ENCODE results near the gene SYK. TPM values are rescaled to one million over a fixed set of nuclear protein-coding genes. Genes with fewer than 3 reads are reported as not detected.

The SYK gene
- total RNA-seq, 1 donor from 2014 or later = under 0.01 TPM

GRCh38 chr9:90826326-90827020 is 24.9 kb downstream of the SYK start:
- DNase-seq = no peak

GRCh38 chr9:90827181-90827871 is 25.7 kb downstream of the SYK start:
- no peak for DNase-seq

- DNase-seq = no peak
Measured at GRCh38 chr9:90830051-90830450, 28.4 kb downstream of the SYK start.

GRCh38 chr9:90830977-90831376 is 29.4 kb downstream of the SYK start:
- DNase-seq = no peak

- DNase-seq = no peak
Measured at GRCh38 chr9:90832261-90832660, 30.6 kb downstream of the SYK start.

DNA sequence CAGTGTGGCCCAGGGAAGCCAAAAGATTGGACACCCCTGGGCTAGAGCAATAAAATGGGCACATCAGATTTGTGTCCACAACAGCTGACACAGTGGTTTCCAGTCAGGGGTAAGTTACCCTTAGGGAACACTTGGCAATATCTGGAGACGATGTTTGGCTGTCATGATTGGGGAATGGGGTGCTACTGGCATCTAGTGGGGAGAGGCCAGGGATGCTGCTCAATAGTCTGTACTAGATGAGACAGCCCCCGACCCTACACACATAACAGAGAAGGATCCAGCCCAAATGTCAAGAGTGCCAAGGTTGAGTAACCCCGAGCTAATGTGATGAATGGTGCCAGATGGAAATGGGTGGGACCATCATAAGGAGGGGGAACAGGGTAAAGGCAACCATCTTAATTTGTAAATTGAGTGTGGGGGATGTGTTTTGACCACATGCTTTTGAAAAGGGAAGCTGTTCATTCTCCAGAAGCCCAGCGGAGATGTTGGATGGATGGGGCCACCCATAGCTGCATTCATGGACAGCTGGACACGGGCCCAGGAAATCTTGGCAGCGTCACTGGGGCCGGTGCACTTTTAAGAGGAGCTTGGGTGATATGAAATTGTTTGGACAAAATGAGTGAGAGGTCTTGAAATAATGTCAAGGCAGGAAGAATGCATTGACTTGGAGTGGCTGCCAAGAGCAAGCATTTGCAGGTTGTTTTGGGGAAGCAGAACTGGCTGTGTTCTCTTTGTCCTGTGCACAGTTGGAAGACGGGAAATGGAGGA is 33.4 kb downstream of the SYK start:
- no peak for DNase-seq

DNA sequence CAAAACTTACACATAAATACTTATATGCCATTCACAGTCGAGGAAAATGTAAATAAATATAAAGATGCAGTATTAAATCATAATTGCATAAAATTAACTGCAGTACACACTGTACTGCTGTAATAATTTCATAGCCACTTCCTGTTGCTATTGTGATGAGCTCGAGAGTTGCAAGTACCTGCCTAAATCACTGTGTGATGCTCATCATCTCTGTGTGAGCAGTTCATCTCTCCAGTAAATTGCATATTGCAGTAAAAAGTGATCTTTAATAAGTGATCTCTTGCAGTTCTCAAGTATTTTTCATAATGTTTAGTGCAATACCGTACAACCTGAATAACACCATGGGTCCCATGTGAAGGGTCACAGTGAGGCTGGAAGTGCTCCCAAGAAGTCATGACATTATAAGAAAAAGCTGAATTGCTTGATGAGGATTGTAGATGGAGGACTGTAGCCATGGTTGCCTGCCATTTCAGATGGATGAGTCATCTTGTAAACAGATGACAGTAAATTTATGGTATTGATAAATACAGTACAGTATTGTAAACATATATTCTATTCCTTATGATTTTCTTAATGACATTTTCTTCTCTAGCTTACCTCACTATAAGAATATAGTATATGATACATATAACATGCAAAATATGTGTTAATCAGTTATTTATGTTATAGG is 34.9 kb downstream of the SYK start:
- DNase-seq = no peak

DNA sequence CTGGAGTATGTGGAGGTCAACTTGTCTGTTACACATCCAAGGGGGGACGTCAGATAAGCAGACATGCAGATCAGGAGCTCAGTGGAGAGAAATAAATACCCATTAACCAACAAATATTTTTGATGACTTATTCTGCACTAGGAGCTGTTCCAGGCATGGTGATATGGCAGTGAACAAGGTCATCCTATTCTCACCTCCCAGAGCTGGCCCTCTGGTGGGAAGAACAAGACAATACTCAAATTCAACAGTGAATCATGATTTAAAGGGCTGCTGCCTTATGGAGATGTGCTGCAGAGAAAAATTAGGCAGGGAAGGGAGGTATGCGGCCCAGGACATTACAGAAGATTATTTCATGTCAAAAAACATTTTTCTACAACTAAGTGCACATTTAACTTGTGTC is 36.5 kb downstream of the SYK start:
- DNase-seq = no peak

DNA sequence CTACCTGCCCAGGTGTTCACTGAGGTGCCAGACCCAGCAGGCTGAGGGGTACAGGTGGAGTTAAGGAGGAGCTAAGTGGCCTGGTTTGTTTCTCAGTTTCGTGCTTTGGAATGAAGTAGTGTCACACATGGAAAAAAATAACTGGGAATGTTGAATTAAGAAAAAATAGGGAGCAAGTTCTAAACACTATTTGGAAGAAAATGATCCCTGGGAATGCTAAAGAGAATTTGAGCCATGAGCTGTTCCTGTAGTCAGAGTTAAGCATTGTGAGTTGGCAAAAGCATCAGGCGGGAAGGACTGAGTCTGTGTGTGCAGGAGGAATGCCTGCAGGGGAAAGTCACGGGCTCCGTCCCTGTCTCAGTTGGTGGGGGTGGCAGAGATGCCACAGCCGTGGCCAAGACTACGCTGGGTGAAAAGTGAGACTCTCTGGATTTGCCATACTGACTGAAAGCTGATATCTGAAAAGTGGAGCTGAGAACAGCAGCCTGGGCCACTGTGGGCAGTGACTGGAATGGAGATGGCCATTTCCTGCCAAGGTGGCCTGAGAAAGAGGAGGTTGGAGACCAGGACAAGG is 37.0 kb downstream of the SYK start:
- DNase-seq = no peak

GRCh38 chr9:90839183-90839728 is 37.6 kb downstream of the SYK start:
- no peak for DNase-seq

DNA sequence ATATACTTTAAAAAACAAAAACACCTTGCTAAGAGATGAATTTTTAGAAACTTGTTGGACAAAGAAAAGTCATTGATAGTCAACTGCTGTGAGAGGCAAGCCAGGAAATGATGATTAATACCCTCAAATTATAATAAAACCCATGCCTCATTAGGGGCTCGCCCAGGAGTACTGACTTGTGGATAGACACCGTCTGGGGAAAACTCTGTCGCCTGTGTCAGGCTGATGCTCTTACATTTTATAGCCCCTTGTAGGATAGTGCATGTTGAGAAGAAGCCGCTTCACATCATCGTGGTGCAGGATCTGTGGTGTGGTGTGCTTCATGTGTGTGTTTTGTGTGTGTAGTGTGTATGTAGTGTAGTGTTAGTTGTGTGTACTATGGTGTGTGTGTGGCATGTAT is 39.1 kb downstream of the SYK start:
- no peak for DNase-seq

GRCh38 chr9:90841213-90841612 is 39.6 kb downstream of the SYK start:
- DNase-seq = no peak

DNA sequence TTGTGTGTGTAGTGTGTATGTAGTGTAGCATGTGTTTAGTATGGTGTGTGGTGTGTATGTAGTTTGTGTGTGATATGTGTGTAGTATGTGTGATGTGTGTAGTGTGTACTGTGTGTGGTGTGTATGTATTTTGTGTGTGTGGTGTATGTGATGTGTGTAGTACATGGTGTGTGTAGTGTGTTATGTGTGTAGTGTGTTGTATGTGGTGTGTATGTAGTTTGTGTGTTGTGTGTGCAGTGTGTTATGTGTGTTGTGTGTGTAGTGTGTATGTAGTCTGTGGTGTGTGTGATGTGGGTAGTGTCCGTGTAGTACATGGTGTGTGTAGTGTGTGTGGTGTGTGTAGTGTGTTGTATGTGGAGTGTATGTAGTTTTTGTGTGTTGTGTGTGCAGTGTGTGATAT is 40.0 kb downstream of the SYK start:
- DNase-seq = no peak

DNA sequence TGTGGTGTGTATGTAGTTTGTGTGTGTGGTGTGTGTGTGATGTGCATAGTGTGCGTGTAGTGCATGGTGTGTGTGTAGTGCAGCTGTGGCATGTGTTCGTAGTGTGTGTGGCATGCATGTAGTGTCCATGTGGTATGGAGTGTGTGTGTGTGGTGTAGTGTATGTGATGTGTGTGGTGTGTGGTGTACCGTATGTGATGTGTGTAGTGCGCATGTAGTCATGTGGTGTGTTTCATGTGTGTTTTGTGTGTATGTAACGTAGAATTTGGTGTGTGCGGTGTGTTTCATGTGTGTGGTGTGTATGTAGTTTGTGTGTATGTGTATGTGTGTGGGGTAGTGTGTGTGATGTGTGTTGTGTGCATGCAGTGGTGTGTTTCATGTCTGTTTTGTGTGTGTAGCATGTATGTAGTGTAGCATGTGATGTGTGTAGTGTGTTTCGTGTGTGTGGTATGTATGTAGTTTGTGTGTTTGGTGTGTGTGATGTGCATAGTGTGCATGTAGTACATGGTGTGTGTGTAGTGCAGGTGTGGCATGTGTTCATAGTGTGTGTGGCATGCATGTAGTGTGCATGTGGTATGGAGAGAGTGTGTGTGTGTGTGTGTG is 40.7 kb downstream of the SYK start:
- no peak for DNase-seq

GRCh38 chr9:90842996-90843395 is 41.4 kb downstream of the SYK start:
- DNase-seq = no peak

GRCh38 chr9:90843525-90843924 is 41.9 kb downstream of the SYK start:
- DNase-seq = no peak

- DNase-seq = no peak
Measured at GRCh38 chr9:90844326-90844725, 42.7 kb downstream of the SYK start.

DNA sequence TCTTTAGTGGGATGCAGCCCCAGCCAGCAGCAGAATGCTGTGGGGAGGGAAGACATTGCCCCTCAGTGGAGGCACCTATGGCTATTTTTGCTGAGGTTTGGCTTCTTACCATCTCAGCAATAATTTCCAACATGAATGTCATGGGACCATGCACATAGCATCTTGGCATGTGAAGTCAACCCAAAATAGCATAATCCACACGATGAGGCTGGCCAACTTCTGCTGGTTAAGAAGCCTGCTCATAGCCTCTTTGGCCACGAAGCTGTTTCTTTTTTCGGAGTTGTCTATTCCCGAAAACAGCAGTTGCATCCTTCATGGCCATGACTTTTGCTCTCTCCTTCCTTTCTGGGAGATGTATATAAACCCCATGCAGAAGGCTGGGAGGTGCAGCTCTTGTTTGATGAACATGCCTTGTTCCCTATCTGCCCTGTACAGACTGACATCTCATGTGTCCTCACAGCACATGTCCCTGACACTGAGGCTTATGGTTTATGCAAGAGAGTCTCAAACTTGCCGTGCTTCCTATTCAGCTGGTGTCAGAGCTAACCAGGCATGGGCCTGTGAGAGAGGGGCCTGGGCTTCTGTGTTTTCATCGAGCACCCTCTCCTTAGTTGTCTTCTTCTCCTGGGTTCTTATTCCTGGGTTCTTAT is 45.3 kb downstream of the SYK start:
- DNase-seq = no peak

- DNase-seq = no peak
Measured at GRCh38 chr9:90847971-90848370, 46.4 kb downstream of the SYK start.

DNA sequence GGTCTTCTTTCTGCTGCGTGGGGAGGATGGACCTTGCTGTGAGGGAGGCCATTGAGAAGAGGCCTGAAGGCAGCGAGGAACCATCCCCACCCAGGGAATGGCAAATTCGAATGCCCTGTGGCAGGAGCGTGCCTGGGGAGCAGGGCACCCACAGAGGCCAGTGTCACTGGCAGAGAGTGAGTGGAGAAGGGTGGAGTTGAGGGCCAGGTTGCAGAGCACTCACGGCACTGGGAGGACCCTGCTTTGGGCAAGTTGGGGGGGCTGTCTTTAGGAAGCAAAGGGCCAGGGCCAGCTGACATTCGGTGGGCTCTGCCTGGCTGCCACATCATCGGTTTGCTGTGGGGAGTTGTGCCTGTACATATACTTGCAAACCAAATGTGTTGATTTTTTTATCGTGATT is 47.2 kb downstream of the SYK start:
- DNase-seq = no peak

- no peak for DNase-seq
Measured at GRCh38 chr9:90851444-90851843, 49.8 kb downstream of the SYK start.

GRCh38 chr9:90853945-90854344 is 52.3 kb downstream of the SYK start:
- DNase-seq = no peak
